ENCODE results near the gene AR.

AR gene

GRCh38 chrX:67543818-67544217 lies at the start of gene AR:
Gene AR, plus strand, starts transcription at chrX:67544021. Its CDS starts 1,126 bp downstream, at chrX:67545147.
- DNase-seq = no peak

- no peak for DNase-seq
Measured at GRCh38 chrX:67500617-67501016, 43.2 kb upstream of the AR start.

GRCh38 chrX:67503004-67503403 lies 40.8 kb upstream of the AR start:
- no peak for DNase-seq

- no peak for DNase-seq
Measured at GRCh38 chrX:67503453-67503852, 40.4 kb upstream of the AR start.

GRCh38 chrX:67520671-67521070 lies 23.1 kb upstream of the AR start:
- no peak for DNase-seq

- DNase-seq = no peak
Measured at GRCh38 chrX:67523002-67523681, 20.7 kb upstream of the AR start.

- no peak for DNase-seq
Measured at GRCh38 chrX:67523932-67524331, 19.9 kb upstream of the AR start.

DNA sequence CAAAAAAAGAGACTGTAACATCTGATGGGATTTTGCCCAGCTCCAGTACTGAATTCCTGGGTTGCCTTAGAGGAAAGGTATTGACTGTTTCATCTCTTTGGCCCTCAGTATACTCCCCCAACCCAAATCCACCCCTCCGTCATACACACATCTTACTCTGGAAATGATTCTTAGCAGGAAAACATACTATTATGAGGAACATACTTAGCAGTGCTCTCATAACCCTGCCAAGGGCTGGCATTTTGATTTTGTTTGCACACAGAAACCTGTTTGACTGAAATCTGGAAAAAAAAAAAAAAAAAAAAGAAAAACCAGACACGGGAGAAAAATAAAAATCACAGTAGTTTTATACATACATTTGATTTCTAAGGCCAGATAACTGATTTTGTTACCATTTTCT lies 19.4 kb upstream of the AR start:
- no peak for DNase-seq

DNA sequence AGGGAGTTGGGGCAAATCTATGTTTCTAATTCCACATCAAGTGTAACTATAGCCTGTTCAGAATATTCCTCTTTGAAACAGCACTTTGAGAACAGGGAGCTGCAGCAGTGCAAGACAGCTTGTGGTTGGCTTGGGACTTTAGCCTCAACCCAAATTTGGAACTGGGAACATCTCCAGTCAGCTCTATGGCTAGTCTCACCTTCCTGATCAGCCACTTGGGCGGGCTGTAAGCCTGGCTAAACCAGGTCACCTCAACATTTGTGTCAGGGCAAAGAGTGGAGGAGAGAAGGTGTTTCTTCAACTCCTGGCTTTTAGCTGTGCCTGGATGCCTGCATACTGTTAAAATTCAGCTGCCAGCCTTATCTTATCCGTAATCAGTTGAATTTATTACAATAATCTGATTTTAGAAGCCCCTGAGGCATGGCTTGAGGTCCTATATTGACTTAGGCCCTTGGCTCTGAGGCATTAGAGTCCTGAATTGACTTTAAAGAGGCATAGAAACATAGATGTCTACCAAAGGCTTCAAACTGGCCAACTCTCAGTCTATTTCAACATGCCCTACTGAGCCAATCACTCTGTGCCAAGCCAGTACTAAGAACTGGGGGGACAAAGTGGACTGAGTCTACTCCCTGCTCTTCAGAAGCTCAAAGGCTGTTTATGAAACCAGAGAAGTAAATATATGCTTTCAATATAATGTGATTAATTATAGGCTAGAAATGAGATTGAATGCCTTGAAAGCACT lies 18.7 kb upstream of the AR start:
- no peak for DNase-seq

- DNase-seq = no peak
Measured at GRCh38 chrX:67536564-67536963, 7.3 kb upstream of the AR start.

GRCh38 chrX:67538383-67538782 lies 5.4 kb upstream of the AR start:
- DNase-seq = no peak

GRCh38 chrX:67544281-67545035 lies 637 bp downstream of the AR start:
- no peak for DNase-seq

DNA sequence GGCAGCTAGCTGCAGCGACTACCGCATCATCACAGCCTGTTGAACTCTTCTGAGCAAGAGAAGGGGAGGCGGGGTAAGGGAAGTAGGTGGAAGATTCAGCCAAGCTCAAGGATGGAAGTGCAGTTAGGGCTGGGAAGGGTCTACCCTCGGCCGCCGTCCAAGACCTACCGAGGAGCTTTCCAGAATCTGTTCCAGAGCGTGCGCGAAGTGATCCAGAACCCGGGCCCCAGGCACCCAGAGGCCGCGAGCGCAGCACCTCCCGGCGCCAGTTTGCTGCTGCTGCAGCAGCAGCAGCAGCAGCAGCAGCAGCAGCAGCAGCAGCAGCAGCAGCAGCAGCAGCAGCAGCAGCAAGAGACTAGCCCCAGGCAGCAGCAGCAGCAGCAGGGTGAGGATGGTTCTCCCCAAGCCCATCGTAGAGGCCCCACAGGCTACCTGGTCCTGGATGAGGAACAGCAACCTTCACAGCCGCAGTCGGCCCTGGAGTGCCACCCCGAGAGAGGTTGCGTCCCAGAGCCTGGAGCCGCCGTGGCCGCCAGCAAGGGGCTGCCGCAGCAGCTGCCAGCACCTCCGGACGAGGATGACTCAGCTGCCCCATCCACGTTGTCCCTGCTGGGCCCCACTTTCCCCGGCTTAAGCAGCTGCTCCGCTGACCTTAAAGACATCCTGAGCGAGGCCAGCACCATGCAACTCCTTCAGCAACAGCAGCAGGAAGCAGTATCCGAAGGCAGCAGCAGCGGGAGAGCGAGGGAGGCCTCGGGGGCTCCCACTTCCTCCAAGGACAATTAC lies 1.4 kb downstream of the AR start:
- DNase-seq = no peak

DNA sequence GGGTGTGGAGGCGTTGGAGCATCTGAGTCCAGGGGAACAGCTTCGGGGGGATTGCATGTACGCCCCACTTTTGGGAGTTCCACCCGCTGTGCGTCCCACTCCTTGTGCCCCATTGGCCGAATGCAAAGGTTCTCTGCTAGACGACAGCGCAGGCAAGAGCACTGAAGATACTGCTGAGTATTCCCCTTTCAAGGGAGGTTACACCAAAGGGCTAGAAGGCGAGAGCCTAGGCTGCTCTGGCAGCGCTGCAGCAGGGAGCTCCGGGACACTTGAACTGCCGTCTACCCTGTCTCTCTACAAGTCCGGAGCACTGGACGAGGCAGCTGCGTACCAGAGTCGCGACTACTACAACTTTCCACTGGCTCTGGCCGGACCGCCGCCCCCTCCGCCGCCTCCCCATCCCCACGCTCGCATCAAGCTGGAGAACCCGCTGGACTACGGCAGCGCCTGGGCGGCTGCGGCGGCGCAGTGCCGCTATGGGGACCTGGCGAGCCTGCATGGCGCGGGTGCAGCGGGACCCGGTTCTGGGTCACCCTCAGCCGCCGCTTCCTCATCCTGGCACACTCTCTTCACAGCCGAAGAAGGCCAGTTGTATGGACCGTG lies 2.2 kb downstream of the AR start:
- DNase-seq = no peak

GRCh38 chrX:67546496-67547423 lies 2.9 kb downstream of the AR start:
- no peak for DNase-seq

- peak; percentile 50 for DNase-seq
Measured at GRCh38 chrX:67555578-67556203, 11.9 kb downstream of the AR start.

- DNase-seq = no peak
Measured at GRCh38 chrX:67558267-67558666, 14.4 kb downstream of the AR start.

- no peak for DNase-seq
Measured at GRCh38 chrX:67563469-67564448, 19.9 kb downstream of the AR start.

- DNase-seq = no peak
Measured at GRCh38 chrX:67564475-67564874, 20.7 kb downstream of the AR start.

DNA sequence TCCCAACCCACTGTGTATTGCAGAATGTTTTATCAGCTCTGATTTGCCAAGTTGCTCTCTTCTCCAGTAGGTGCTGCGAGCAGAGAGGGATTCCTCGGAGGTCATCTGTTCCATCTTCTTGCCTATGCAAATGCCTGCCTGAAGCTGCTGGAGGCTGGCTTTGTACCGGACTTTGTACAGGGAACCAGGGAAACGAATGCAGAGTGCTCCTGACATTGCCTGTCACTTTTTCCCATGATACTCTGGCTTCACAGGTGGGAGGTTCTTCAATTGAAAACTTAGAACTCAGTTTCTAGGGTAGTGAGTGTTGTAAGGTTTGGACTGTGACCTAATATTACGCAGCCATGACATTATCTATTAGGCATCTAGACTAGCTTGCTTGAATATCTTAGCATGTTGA lies 24.9 kb downstream of the AR start:
- no peak for DNase-seq
